GM18526 (cell line): ENCODE data around the gene HDAC7.

Source experiments
- POLR2A ChIP-seq: IDR thresholded peaks from 3 replicates; pipeline ENCODE4 v1.6.1; 2011; ENCODE audit not compliant: insufficient read length; ENCODE audit errors: extremely low read depth

HDAC7 gene

DNA sequence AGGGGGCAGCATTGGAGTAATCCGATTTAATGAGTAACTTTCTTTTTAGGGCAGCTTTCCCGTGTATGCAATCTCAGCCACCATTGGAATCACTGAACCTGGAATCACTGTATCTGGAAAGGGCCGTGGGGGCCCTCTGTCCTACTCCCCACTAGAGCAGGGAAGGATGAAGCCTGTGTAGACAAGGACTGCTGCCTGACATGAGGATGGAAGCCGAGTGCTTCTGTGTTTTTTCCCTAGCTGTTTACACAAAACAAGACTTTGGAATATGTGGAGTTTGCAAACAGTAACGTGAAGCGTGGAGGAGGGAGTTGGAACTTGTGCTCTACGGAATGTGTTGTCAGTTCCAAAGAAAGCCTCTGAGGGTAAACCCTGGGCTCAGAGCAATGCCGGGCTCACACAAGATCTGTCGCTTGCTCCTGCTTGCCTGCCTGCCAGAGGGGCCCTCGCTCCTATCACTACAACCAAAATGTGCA is 32.4 kb upstream of the HDAC7 start:
- TF ChIP-seq POLR2A, result no peak

DNA sequence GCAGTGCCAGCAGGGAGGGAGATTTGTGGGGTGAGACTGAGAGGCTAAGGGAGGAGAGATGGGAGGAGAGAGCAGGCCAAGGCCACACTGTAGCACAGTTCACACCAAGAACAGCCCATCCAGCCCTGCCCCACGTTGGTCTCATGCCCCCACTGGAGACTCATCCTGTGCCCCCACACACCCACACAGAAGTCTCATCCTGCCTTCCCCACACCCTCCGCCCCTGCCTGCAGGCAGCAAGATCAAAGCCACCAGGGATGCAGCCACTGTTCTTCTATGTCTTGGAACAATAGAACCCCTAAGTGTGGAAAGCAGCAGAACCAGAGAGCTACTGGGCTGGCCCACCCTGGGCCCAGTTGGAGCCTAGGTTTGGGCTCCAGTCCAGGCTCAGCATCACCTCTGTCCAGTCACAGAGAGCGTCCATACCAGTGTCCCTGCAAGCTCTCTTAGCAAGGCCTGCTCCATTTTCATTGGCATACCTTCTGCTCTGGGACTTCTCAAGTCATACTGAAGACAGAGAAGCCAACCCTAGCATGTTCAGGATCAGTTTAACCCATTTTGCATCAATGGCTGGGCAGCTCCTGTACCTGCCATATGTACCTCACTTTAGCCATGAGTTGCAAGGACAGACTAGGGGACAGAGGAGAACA is 31.7 kb upstream of the HDAC7 start:
- TF ChIP-seq POLR2A, result no peak

DNA sequence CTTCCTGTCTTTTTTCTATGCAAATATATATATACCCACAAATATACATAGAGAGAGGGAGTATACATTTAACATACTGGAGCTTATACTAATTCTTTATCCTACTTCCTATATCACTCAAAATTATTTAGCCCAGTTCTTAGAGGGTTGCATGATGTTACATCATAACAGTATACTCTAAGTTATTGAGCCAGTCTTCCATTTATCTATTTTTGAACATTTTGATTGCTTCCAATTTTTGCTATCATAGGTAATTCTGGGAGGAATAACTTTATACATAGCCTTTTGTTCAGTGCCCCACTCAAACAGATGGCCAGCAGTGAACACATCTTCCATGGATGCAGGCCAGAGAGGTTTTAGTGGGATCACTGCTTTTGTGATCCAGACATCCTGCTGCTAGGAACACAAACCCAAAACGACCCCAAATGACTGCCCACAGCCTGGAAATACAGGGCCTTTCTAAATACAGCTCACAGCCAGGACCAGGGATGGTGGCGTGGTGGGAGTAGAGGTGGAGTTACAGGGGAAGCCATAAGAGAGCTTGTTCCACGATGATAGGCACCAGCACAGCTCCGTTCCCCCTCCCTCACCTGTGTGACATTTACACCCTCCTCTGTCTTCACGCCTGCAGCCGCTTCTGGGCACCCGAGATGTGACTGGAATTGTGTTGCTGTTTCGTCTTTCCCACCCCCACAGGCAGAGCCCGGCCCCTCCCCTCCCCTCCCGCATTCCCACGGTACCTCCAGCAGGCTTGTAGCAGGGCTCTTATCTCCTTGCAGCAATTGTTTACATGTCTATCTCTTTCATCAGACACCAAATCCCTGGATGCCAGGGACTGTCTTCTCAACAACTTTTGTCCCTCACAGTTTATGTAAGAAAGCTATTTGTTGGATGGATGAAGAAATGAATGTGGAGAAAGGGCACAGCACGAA is 30.7 kb upstream of the HDAC7 start:
- no peak for TF ChIP-seq POLR2A

DNA sequence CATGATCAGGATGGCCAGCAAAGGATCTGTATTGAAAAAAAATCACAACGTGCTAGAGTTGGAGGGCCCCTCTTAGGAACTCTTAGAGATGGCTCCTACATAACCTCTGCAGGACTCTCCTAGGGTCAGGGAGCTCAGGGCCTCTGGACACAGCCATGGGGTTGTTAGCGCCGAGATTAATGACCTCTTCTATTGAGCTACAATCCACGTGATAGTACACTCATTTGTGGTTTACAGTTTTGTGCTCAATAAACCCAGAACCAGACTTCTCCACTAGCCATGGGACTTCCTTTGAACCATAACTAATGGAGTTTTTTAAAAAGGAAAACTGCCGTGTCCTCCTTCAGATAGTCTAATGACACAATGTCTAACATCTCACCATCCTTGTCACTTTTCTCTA is 29.6 kb upstream of the HDAC7 start:
- no peak for TF ChIP-seq POLR2A

DNA sequence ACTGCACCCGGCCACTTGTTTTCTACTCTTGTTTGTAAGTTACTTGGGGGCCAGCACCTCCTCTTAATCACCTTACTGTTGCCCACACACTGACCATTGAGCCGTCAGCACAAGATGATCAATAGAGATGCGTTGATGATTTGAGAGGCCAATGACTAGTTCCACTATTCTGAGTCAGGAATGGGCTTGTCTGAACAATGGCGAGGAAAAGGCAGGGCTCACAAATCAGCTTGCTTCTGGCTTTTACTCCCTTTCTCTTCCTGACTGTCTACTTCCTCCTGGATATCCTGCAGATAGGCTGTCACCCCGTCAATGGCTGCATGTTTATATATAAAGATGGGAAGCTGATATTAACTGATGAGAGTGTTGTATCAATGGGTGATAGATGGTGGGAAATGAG is 29.1 kb upstream of the HDAC7 start:
- no peak for TF ChIP-seq POLR2A

DNA sequence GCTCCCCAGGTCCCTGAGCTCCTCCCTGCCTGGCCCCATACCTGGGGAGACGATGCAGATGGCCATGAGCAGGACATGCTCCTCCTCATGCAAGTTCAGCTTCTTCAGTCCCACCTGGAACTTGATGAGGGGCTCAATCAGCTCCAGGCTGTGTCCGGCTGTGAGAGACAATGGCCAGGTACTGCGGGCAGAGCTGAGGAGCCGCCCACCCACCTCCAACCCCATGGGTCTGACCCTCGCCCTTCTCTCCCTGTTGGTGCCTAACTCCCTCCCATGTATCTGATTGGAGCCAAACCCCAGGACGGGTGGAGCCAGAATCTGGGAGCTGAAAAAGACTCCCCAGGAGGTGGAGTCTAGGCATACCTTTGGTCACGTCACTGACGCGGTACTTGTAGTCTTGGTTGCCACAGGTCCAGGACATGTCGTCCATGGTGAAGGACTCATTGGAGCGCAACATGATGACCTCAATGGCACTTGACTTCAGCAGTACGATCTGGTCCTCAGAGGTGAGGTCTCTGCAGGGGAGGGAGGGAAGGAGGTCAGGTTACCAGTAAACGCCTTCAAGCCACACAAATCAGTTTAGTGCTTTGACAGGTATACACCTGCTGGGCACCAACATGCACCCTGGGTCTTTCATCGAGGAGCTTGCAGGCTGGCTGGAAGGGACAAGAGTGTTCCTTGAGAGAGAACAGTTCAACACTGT is 26.7 kb upstream of the HDAC7 start:
- TF ChIP-seq POLR2A, result no peak

DNA sequence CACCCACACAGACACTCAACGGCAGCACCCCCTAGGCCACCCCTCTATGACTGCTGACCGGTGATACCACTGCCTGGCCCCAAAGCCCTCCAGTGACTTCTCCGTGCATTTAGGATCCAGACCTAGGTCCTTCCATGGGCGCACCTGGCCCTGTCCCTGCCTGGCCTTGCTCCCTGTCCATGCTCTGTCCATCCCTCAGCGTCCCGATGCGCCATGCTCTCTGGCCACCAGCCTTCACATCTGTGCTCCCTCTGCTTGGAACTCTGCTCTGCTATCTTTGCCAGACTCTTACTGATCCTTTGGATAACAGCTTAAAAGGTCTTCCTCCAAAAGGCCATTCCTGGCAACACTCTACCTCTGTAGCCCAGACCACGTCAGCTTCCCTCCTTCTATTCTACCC is 25.4 kb upstream of the HDAC7 start:
- no peak for TF ChIP-seq POLR2A

DNA sequence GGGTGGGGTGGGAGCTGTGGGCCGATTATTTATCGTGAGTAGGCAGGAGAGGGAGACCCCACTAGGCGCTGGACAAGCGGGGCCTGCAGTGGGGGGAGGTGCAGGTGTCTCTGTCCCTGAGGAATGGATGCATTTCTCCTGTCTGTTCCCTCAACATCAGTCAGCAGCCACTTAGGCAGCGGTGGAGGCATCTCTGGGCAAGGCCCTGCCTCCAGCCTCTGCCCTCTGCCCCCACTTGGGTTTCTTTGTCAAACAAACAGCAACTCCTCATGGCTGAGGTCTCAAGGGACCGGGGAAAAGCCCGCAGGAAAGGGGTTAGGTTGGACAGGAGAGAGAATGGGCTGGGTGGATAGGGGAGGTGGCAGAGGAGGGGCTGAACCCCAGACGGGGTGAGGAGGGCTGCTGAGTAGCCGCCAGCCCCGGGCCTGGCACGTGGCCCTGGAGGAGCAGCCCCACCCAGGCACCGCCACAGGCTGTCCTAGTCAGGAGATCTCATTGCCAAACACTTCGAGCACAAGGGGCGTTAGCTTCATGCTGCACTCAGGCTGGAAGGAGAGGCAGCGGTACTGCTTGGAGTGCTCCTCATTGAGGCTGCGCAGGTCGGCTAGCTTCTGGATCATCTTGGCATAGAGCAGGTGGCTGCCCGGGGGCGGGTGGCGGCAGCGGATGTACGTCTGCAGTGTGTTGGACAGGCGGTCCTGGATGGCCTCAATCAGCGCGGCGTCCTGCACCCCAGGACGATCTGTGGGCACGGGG is 24.7 kb upstream of the HDAC7 start:
- TF ChIP-seq POLR2A, result no peak

DNA sequence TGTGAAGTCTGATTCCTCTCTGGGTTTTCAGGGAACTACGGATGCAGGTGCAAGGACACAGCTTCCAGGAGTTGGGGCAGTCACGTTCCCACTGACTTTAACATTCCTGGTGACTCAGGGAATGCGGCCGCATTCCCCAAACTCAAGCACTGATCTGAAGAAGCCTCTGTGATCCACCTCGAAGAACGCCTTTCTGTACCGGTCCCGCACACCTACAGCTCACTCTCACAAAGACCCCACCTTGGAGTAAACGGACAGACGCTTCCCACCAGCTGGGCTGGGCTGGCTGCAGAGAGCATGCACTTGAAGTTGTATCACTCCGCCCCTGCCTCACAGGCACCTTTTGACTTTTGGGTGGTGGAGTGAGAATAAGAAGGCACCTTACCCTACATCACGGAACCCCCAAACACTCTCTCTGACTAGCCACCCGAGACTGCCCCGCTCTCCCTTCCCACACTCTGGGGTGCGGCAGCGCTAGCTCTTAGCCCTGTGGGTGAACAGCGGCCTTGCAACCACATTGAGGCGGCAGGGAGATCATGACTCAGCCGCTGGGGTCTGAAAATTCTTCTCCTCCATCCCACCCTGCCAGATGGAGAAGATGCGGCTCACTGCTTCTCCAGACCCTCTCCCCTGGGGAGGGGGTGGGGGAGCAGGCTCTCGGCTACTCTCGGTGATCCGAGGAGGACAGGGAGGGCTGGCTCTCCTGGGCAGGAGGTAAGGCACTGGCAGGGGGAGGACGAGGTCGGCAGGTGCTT is 23.7 kb upstream of the HDAC7 start:
- TF ChIP-seq POLR2A, result no peak

DNA sequence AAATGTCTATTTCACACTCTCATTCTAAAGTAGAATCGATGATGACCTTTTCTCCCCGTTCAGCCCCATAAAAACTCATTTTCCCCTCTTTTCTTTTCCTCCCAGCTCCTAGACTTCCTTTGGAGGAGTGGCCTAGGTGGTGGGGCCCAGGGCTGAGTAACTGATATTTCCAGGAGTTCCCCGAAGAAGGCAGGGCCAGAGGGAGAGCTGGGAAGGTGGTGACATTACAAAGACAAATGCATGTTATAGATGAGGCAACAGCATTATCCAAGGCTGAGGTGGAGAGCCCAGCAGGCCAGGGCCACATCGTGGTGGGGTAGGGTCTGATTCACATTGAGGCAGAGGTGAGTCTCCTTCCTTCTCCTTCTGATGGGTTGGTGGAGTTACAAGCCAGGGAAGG is 22.2 kb upstream of the HDAC7 start:
- no peak for TF ChIP-seq POLR2A

DNA sequence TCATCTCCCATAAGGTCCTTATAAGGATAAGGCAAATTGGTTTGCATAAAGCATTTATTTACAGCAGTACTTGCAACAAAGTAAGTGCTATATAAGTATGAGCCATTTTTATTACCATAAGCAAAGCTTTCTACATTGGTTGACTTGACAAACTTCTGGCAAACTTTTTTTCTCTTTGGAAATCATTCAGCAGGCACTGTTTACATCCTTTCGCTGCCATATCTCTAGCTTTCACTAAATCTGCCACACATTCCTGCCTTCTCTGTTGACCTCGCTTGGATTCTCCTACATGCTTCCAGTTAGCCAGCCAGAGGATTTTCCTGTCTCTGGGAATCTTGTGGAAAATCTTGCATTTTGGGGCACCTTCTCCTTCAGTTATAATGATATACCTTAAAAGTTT is 21.8 kb upstream of the HDAC7 start:
- TF ChIP-seq POLR2A, result no peak

DNA sequence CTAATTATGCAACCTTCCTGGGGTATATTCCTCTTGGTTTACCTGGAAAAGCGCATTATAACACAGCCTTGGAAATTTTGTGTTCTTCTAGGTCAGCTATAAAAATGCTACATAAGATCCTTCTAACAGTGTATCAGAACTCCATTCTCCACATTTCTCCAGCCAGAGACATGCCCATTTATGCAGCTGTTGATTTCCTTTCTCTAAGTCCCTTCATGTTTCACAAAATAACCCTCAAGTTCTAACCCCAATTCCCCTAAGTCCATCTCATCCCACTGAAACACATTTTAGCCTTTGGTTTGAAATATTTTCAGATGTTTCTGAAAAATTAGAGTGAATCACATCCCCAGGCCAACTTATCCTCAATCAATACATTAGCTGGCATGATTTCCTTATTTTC is 20.9 kb upstream of the HDAC7 start:
- no peak for TF ChIP-seq POLR2A

DNA sequence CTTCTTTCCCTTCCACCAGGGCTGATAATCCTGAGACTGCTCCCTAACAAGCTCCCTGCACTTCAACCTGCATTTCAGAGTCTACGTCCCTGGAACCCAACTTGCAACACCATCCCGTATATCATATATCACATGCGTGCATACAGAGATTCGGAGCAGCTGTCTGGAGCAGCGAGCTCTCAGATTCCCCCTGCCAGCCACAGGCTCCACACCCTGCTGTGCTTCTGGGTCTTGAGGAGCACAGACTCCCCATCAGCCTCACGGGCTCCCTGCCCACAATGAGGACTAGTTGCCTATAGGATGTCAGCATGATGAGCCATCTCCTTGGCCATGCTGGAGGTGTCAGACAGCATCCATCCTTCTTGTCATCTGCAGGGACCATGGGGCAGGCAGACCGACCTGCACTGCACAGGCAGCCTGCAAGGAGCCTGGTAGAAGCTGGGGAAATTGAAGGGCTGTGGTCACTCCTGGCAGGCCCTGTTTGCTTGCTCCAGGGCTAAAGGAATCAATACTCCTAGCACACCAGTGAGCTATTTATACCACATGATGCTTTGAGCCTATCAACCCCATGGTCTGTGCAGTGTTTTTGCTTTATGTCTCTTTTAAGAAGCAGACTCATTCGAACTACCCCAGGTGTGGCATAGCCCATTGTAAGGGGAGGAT is 19.6 kb upstream of the HDAC7 start:
- TF ChIP-seq POLR2A, result no peak

DNA sequence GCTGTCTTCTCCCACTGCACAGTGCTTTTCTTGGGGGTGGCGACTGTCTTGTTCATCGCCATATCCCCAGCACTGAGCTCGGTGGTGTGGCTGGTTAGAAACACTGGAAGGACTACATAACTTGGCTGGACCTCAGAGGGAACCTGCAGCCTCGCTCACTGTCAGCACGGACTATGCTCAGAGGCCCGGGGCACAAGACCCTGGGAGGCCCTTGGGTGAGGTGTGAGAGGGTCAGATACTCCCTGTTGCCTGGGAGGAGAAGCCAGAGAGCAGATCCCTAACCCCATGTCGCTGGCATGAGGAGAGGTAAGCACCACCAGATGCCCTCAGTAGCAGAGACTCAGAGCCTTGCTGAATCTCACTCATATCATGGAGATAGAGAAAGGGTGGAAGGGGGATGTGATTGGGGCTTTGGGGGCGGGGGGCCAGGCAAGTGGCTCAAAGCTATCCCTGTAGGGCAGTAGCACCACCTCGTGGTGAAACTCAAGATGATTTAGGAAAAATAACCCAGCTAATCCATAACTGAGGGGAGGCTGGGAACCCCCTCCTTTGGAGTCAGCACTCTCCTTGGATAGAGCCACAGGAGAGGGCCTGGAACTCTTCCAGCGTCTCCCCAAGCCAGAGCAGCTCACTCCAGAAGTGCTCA is 18.7 kb upstream of the HDAC7 start:
- no peak for TF ChIP-seq POLR2A
